Stimulated activated CD8-positive, alpha-beta memory T cell treated with anti-CD3 and anti-CD28 coated beads, Interleukin-7, amount 100 ng/mL, for 24 hours (primary cell): ENCODE data around the gene DNMBP.
"Not testable (repeated sequence)": the region's sequence is repeated elsewhere in the genome, so short reads cannot be mapped to it uniquely, and the experiment has no call there.

Source experiments
- DNase-seq: peaks from one replicate; pipeline ENCODE4 v3.0.0-alpha.2; 2020; ENCODE audit warnings: low read depth

DNMBP gene

DNA sequence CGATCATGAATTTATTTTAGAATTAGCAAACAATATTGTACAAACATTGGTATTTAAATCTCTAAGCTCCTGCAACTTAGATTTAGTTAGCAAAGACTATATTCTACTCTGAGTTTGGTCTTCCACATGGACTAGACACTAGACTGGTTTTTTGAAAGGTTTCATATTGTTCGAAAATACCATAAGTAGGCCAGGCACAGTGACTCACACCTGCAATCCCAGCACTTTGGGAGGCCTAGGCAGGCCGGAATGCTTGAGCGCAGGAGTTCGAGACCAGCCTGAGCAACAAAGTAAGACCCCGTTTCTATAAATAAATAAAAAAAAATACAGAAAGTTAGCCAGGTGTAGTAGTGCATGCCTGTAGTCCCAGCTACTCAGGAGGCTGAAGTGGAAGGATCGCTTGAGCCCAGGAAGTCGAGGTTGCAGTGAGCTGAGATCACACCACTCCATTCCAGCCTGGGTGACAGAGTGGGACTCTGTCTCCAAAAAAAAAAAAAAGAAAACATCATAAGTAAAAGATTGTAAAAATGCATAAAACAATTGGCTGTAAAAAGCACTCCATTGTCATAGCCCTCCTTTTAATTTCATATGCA, 154.2 kb downstream of the DNMBP start:
- no peak for DNase-seq

- DNase-seq, result no peak
Observed at GRCh38 chr10:99854860-99855259, 154.9 kb downstream of the DNMBP start.

DNA sequence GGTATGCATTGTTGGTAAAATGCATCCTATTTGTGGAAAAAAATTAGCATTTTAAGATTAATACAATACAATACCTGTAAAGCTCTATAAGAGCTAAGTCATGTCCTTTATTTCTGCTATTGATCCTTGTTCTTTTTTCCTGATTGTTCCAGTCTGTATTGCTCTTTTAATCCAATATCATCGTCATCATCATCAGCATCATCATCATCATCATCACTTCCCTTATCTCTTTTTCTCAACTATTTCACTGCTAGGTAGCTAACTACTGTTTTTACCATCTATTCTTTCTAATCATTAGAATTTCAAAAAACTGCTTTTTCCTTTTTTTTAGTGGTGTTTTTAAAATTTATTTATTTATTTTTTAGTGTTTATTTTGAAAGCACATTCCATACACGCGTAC, 156.1 kb downstream of the DNMBP start:
- no peak for DNase-seq

- no peak for DNase-seq
Observed at GRCh38 chr10:99852481-99853213, 157.1 kb downstream of the DNMBP start.

- DNase-seq, result no peak
Observed at GRCh38 chr10:99851825-99852224, 157.9 kb downstream of the DNMBP start.

GRCh38 chr10:99850767-99851340, 158.9 kb downstream of the DNMBP start:
- no peak for DNase-seq

DNA sequence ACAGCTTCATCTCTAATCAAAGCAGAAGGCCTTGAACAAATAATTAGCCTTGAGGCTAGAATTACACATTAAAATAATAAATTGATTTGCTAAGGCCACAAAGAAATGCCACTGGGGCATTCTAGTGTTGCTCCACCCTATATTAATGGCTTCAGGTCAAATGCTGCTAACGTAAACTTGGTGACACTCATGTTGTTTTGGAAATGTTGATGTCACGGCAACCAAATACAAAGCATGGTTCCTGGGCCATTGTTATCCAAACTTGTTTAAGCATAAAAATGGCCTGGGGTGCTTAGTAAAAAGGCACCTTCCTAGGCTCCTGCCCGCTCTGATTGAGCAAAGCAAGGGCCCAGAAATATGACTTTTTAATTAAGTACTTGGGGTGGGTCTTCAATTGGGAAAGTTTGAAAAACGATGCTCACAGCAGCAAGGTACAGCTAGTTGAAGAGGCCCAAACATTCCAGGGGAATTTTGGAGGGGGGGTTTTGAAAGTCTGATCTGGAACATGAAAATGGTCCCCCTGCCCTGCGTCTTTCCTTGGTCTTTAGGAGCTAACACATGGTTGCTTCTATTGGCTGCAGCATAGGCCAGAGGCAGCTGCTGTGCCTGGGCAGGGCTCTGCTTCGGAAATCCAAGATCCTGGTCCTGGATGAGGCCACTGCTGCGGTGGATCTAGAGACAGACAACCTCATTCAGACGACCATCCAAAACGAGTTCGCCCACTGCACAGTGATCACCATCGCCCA, 159.6 kb downstream of the DNMBP start:
- DNase-seq, result no peak

DNA sequence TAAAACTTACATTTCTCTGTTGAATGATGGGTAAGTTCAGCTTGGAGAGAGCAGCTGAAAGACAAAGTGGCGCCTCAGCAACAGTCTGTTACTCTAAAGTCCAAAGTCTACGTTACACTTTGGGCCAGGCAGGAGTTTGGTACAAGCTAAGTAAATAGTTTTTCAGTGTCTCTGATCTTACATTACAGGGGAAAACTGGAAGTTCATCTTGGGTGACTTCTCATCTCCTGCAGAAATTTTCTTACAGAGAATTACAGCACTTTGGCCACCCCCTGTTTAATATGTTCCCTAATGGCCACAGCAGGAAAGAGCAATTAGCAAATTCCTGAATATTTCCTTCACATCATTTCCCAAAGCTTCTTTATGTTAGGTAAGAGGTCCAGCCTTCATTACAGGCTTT, 160.2 kb downstream of the DNMBP start:
- no peak for DNase-seq

- no peak for DNase-seq
Observed at GRCh38 chr10:99849057-99849456, 160.7 kb downstream of the DNMBP start.

DNA sequence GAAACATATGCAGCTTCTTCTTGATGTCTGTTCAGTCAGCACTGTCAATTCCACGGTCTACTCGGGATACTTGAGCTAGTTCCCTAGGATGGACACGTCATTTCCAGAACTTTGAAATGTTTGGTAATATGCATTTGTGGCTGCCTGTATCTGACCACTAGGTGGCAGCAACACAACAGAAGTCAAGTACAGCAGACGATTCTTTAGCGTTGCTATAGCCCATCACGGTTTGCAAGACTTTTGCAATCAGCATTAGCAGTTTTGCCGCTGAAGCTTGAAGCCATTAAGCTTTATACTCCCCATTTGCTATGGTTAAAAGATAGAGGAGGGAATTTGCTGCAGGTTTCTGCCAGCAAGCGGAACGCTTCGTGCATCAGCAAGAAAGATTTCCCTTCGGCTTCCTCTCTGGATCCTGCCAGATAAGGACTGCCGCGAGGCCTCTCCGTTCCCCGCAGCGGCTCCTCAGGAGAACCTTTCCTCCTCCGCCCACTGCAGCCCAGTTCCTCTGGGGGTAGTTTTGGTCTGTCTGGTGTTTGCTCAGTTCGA, 163.8 kb downstream of the DNMBP start:
- DNase-seq, result peak; percentile 21

DNA sequence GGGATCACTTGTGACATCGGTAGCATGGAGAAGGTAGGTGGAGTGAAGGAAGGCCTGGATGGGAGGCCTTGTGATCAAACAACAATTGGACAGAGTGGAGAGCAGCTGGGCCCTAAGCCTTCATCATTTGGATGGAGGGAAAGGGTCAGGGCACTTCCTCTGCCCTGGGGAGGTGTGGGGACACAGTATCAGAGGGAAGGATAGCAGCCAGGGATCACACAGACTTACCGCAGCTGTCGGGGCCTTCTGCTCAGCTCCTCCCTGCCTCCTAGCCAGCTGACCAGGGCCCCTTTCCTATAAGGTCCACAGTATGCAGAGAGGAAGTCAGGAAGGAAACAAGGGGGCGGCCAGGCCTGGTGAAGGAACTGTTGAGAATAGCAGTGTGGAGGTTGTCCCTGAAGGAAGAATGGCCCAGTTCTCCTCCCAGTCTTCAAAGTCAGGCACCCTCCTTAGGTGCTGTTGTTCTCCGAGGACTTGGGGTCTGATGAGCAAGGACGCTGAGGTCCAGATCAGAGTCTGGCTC, 165.3 kb downstream of the DNMBP start:
- DNase-seq, result no peak

DNA sequence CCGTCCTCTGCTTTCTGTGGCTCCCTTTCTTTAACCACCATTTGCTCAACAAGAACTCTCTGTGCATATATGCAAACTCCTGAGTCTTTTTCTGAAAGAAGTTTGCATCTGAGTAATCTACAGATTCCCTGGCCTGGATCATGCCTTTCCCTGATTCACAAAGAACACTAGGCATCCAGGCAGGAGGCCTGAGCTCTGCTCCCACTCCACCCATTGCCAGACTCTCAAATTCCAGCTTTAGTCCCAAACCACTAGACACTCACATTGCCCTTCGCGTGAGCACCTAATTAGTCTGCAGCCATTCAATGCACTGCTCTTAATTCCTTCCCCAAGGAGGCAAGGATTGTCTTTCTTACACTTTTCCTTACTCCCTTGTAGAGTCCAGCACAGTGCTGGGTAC, 166.4 kb downstream of the DNMBP start:
- no peak for DNase-seq

DNA sequence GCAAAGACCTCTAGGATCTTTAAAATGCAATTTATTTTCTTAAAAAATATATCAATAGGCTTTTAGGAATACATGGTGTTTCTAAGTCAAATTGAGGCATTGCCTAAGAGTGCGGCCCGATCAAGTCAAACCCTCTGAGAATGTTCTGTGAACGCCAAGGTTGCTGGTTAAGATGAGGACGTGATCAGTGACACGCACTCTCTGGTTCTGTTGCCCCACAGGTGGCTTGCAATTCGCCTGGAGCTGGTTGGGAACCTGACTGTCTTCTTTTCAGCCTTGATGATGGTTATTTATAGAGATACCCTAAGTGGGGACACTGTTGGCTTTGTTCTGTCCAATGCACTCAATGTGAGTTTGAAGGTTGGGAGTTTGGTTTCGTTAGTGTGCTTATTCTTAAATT, 168.0 kb downstream of the DNMBP start:
- no peak for DNase-seq

DNA sequence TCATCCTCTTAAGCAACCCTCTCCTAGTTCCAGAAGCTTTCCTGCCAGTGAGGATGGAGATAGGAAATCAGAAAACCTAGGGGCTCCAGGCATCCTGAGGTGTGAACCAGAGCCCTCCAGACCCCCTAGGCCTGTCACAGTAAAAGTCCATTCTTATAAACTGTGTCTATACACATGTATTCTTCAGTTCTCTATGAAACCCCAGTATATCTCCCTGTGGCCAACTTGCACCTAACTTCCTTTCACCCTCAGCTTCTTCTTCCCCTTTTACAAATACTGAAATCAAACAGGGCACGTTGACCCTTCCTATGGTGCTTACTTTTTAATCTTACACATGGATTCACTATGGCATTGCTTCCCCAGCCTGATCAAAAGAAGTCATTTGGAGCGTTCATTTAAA, 168.9 kb downstream of the DNMBP start:
- DNase-seq, result not testable (repeated sequence)

DNA sequence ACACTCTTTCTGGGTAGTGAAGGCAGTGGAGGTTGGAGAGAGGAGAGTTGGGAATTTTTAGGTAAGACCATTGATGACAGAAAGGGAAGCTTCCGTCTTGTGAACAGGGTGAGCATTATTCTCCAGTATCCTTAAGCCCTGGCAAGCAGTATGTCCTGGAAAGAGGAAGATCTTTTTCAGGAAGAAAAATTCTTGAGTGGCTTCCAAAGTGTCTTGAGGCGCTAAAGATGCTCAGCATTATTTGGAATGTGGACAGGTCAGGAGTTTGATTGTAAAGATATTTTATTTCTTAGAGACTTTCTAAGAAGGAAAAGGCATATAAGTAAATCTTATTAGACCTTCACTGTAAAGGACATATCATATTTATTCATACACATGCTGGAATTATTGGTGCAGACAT, 173.0 kb downstream of the DNMBP start:
- no peak for DNase-seq

DNA sequence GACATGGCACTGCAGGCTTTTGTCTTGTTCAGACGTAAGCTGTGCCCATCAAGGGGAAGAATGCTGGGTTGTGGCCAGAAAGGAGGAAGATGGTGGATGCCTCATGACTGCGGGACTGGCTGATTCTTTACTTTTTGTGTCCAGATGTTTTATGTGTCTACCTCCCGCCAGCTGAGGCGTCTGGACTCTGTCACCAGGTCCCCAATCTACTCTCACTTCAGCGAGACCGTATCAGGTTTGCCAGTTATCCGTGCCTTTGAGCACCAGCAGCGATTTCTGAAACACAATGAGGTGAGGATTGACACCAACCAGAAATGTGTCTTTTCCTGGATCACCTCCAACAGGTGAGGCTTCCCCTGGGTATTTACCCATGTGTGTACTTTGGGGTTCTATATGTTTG, 173.8 kb downstream of the DNMBP start:
- no peak for DNase-seq

GRCh38 chr10:99834410-99834809, 175.3 kb downstream of the DNMBP start:
- DNase-seq, result no peak

DNA sequence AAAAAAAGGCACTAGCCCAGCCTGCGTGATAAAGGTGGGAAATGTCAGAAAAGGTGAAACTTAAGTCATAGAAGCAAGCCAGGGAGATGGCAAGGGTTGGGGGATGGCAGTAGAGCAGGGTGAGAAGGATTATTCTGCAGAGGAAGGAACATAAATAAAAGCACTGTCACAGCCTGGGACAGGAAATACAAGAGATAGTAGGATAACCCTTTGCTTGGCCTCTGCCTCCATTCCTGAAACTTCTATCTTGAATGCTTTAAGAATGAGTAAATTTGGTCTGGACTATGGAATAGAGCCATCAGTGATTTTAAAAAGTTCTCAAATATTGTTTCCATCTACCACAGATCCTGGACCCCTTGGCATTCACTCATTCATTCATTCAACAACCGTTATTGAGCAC, 177.3 kb downstream of the DNMBP start:
- no peak for DNase-seq

DNA sequence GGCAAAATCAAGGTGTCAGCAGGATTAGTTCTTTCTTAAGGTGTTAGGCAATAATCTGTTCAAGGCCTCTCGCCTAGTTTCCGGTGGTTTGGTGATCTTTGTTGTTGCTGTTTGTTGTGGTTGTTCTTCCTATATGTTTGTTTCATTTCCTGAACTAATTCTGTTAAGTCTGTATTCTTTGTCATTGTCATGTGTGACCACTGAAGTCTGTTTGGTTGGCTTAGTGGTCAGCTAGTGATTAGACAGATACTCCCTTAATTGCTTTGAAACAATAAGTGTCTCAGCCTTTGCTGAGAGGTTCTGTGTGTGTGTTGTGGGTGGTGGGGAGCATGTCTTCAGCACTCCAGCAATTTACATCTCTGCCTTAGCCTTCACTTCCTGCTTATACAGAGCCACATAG, 181.3 kb downstream of the DNMBP start:
- no peak for DNase-seq

DNA sequence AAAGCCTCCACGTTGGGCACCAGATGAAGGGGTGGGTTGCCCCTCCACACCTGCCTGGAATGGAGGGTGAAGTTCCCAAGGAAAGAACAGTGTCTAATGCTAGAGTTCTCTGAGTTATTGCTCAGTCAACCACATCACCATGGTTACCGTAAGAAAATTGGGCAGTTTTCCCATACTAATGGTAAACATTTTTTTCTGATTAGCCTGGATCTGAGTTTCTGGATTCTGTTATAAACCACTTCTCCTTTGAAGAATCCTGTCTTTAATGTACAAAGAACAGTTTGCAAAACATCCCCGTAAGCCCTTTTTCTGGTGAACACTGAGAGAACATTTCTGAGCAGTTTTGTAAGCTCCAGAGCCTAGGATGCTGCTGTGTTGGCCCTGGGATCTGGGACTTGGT, 181.8 kb downstream of the DNMBP start:
- no peak for DNase-seq
